GM06990 (cell line): Measurements from ENCODE around the gene TMEM145.
"Not testable (repeated sequence)": the region's sequence is repeated elsewhere in the genome, so short reads cannot be mapped to it uniquely, and the experiment has no call there.

Source experiments
- DNase-seq: peaks from one replicate; pipeline ENCODE4 v3.0.0-alpha.2; 2011; ENCODE audit not compliant: insufficient read length; ENCODE audit errors: extremely low read depth
- H3K27me3 ChIP-seq: replicated peaks from 2 replicates; pipeline ENCODE4 v1.6.0; 2011; ENCODE audit warnings: low read length; ENCODE audit not compliant: control insufficient read depth, insufficient read depth
- H3K36me3 ChIP-seq: 2 replicates; pipeline ENCODE4 v1.5.1; 2011; ENCODE audit warnings: low read length; ENCODE audit not compliant: control insufficient read depth, insufficient read depth
- H3K4me3 ChIP-seq: replicated peaks from 2 replicates; pipeline ENCODE4 v1.5.1; 2011; ENCODE audit warnings: low read depth, mild to moderate bottlenecking, control low read depth, low read length
- TF ChIP-seq, protein P1 (sequence below): IDR thresholded peaks from 2 replicates; pipeline ENCODE4 v1.5.1; 2011; ENCODE audit warnings: low read length, control low read depth, mild to moderate bottlenecking, inconsistent platforms; ENCODE audit not compliant: insufficient read depth, poor library complexity, severe bottlenecking

TMEM145 gene

DNA sequence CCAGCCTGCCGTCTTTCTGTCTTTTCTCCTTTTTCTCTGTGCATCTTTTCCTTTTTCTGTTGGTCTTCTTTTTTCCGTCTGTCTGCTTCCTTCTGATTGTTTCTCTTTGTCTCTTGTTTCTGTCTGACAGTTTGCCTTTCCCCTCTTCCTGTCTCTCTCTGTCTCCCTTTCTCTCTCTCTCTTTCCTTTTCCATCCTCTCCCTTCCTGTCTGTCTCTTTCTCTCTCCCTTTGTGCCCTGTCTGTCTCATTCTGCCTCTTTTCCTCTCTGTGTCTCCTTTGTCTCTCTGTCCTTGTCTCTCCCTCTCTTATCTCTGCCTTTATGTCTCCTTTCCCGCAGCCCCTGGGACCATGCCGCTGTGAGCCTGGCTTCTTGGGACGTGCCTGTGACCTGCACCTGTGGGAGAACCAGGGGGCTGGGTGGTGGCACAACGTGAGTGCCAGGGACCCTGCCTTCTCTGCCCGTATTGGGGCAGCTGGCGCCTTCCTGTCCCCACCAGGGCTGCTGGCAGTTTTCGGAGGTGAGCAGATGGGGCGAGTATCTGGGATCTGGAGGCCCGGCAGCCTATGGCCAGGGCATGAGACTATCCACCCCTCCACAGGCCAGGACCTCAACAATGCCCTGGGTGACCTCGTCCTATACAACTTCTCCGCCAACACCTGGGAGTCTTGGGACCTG lies 21.7 kb downstream of the TMEM145 start:
- TF ChIP-seq, protein P1, sequence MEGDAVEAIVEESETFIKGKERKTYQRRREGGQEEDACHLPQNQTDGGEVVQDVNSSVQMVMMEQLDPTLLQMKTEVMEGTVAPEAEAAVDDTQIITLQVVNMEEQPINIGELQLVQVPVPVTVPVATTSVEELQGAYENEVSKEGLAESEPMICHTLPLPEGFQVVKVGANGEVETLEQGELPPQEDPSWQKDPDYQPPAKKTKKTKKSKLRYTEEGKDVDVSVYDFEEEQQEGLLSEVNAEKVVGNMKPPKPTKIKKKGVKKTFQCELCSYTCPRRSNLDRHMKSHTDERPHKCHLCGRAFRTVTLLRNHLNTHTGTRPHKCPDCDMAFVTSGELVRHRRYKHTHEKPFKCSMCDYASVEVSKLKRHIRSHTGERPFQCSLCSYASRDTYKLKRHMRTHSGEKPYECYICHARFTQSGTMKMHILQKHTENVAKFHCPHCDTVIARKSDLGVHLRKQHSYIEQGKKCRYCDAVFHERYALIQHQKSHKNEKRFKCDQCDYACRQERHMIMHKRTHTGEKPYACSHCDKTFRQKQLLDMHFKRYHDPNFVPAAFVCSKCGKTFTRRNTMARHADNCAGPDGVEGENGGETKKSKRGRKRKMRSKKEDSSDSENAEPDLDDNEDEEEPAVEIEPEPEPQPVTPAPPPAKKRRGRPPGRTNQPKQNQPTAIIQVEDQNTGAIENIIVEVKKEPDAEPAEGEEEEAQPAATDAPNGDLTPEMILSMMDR = no peak
- peaks cover 4% of the 10 kb centered on the region for H3K36me3 ChIP-seq

GRCh38 chr19:42335374-42335936 lies 22.3 kb downstream of the TMEM145 start:
- Histone ChIP-seq H3K27me3 (no peaks in the 10 kb centered on the region), H3K4me3 (no peak overlapping the region), H3K36me3 (peaks cover 4% of the 10 kb centered on the region)
- DNase-seq = no peak
- TF ChIP-seq, protein P1 = no peak

More for the DNA sequence above, 21.7 kb downstream of the TMEM145 start:
- H3K27me3 ChIP-seq = no peaks in the 10 kb centered on the region
- DNase-seq = no peak
- no peak overlapping the region for H3K4me3 ChIP-seq

DNA sequence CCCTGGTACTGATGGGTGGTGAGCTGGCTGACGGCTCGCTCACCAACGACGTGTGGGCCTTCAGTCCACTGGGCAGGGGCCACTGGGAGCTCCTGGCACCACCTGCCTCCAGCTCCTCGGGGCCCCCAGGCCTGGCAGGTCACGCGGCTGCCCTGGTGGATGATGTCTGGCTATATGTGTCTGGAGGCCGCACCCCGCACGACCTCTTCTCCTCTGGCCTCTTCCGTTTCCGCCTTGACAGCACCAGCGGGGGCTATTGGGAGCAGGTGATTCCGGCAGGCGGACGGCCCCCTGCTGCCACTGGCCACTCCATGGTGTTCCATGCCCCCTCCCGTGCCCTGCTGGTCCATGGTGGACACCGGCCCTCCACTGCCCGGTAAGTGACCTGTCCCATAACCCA lies 22.9 kb downstream of the TMEM145 start:
- no peaks in the 10 kb centered on the region for H3K27me3 ChIP-seq
- peaks cover 4% of the 10 kb centered on the region for H3K36me3 ChIP-seq
- TF ChIP-seq, protein P1 = no peak
- no peak for DNase-seq
- no peak overlapping the region for H3K4me3 ChIP-seq

DNA sequence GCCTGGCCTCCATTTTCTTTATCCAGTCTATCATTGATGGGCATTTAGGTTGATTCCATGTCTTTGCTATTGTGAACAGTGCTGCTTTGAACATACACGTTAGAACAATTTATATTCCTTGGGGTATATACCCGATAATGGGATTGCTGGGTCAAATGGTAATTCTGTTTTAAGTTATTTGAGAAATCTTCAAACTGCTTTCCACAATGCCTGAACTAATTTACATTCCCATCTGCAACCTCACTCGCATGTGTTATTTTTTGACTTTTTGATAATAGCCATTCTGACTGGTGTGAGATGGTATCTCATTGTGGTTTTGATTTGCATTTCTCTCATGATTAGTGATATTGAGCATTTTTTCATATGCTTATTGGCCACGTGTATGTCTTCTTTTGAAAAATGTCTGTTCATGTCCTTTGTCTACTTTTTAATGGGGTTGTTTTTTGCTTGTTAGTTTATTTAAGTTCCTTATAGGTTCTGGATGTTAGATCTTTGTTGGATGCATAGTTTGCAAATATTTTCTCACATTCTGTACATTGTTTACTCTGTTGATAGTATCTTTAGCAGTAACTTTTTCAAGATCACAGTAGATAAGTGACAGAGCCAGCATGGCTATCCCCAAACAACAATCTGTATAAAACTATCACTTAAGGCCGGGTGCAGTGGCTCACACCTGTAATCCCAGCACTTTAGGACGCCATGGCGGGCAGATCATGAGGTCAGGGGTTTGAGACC lies 26.2 kb downstream of the TMEM145 start:
- not testable (repeated sequence) for H3K4me3 ChIP-seq, DNase-seq, H3K36me3 ChIP-seq, H3K27me3 ChIP-seq

GRCh38 chr19:42339922-42340321 lies 26.8 kb downstream of the TMEM145 start:
- H3K36me3 ChIP-seq, H3K27me3 ChIP-seq, DNase-seq, H3K4me3 ChIP-seq: not testable (repeated sequence)

DNA sequence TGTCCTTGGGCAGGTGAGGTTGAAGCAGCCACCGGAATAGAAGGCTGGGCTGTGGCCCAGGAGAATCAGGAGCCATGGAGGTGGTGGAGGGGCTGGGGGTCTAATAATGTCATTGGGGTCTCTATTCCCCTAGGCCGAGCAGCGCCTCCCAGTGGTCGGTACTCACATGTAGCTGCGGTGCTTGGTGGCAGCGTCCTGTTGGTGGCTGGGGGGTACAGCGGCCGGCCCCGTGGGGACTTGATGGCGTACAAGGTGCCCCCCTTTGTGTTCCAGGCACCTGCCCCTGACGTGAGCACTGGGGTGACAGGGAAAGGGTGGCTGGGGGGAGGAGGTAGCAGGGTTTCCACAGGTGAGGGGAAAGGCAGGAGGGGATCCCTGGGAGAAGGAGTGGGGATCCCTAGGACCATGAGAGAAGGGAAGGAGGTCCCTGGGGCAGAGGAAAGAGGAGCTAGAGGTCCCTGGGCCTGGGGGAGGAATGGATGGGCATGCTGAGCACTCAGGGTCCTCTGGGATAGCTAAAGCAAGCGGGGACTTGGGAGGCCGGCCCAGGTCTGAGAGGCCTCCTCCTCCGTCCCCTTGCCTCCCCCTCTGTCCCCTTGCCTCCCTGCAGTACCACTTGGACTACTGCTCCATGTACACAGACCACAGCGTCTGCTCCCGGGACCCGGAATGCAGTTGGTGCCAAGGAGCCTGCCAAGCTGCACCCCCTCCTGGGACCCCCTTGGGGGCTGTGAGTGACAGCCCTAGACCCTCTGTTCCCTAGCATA lies 30.4 kb downstream of the TMEM145 start:
- Histone ChIP-seq H3K4me3 (no peak overlapping the region), H3K27me3 (no peaks in the 10 kb centered on the region), H3K36me3 (peaks cover 3% of the 10 kb centered on the region)
- no peak for DNase-seq
- TF ChIP-seq, protein P1 = peak; percentile 26
